ENCODE results near the gene SOCS7.

Gene SOCS7

GRCh38 chr17:38421871-38422827 lies 70.5 kb downstream of the SOCS7 start:
- no peak for TF ChIP-seq CTCF (IDR thresholded peaks at IDR 0.05; ENCODE audit: borderline replicate concordance, control extremely low read depth, extremely low read depth, insufficient read depth, missing control alignments)
- no peak for DNase-seq (ENCODE audit: low spot score)
- in situ Hi-C loops (cut with MboI; ENCODE audit: low sequenced_read_pairs, unreplicated experiment) = no loop called here

- no peak for TF ChIP-seq CTCF (IDR thresholded peaks at IDR 0.05; ENCODE audit: borderline replicate concordance, control extremely low read depth, extremely low read depth, insufficient read depth, missing control alignments)
- in situ Hi-C loops (cut with MboI; ENCODE audit: low sequenced_read_pairs, unreplicated experiment) = no loop called here
- no peak for DNase-seq (ENCODE audit: low spot score)
Measured at GRCh38 chr17:38424297-38424972, 72.8 kb downstream of the SOCS7 start.

DNA sequence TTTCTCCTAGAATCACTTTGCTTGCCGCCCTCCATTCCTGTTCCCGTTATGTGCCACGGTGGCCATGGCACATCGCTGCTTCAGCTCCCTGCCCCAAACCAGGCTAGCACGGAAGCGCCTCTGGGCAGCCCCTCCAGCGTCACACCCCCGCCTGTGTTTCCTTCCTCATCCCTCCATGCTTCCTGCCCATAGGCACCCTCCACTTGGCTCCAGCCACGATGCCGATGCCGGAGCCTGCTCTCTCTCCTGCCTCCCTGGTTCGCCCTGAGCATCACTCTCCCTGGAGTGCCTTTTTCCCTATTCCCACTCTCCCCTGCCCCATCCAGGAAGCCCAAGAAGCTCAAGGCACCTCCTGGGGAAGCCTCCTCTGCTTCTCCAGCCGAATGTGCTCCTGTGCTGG lies 73.4 kb downstream of the SOCS7 start:
- no peak for DNase-seq (ENCODE audit: low spot score)
- no peak for TF ChIP-seq CTCF (IDR thresholded peaks at IDR 0.05; ENCODE audit: borderline replicate concordance, control extremely low read depth, extremely low read depth, insufficient read depth, missing control alignments)
- in situ Hi-C loops (cut with MboI; ENCODE audit: low sequenced_read_pairs, unreplicated experiment) = no loop called here

- in situ Hi-C loops (cut with MboI; ENCODE audit: low sequenced_read_pairs, unreplicated experiment) = no loop called here
- DNase-seq (ENCODE audit: low spot score) = no peak
- no peak for TF ChIP-seq CTCF (IDR thresholded peaks at IDR 0.05; ENCODE audit: borderline replicate concordance, control extremely low read depth, extremely low read depth, insufficient read depth, missing control alignments)
Measured at GRCh38 chr17:38425744-38426143, 74.1 kb downstream of the SOCS7 start.

GRCh38 chr17:38426441-38426840 lies 74.8 kb downstream of the SOCS7 start:
- DNase-seq (ENCODE audit: low spot score) = no peak
- TF ChIP-seq CTCF (IDR thresholded peaks at IDR 0.05; ENCODE audit: borderline replicate concordance, control extremely low read depth, extremely low read depth, insufficient read depth, missing control alignments) = no peak
- in situ Hi-C loops (cut with MboI; ENCODE audit: low sequenced_read_pairs, unreplicated experiment) = no loop called here

DNA sequence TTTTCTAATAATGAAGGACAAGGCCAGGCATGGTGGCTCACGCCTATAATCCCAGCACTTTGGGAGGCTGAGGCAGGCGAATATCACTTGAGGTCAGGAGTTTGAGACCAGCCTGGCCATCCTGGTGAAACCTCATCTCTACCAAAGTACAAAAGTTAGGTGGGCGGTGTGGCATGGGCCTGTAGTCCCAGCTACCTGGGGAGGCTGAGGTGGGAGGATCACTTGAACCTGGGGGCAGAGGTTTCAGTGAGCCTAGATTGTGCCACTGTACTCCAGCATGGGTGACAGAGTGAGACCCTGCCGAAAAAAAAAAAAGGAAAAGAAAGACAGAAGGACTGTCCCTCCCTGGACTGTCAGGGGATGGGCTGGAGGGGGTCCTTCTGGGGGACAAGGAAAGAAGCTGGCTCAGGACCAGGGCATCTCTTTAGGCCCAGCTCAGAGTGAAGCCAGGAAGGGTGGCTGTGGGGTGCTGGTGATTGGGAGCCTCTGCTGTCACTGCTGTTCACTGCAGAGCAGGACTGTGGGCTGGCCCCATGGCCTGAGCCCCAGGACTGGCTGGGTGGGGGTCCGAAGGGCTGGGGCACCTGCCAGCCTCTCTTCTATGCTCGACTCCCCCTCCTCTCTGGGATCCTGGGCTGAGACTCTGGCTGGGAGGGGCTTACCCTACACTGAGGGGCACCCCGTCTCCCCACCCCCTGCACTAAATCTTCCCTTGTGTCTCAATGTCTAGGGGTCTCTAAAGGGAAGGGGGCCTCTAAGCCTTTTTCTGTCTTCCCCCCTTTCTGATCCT lies 75.7 kb downstream of the SOCS7 start:
- DNase-seq (ENCODE audit: low spot score) = no peak
- in situ Hi-C loops (cut with MboI; ENCODE audit: low sequenced_read_pairs, unreplicated experiment) = no loop called here
- no peak for TF ChIP-seq CTCF (IDR thresholded peaks at IDR 0.05; ENCODE audit: borderline replicate concordance, control extremely low read depth, extremely low read depth, insufficient read depth, missing control alignments)

Measured in GM13976 (cell line).